Measurements from ENCODE around the gene TSPAN5.

- TF ChIP-seq ZNF778 (CRISPR knock-in tag; IDR thresholded peaks at IDR 0.05) (no peak), CTCF (IDR thresholded peaks at IDR 0.05 in 2 of 3, conservative IDR thresholded peaks at IDR 0.05 in 1 of 3; ENCODE audit: insufficient read depth in 2 of 3, low read depth in 1 of 3, low read length in 3 of 3) (no peak), RNF2 (IDR thresholded peaks at IDR 0.05) (no peak), ZNF696 (CRISPR knock-in tag; conservative IDR thresholded peaks at IDR 0.05) (no peak), SREBF1 (IDR thresholded peaks at IDR 0.05; ENCODE audit: borderline replicate concordance, low read depth, low read length) (no peak), ZNF639 (CRISPR knock-in tag; conservative IDR thresholded peaks at IDR 0.05 in 1 of 2, IDR thresholded peaks at IDR 0.05 in 1 of 2) (no peak)
These were observed 3.1 kb upstream of the TSPAN5 start for GRCh38 chr4:98661371-98662054.

All from K562 (cell line).